ENCODE measurements around the gene GUSB.
"Not testable (repeated sequence)": the region's sequence is repeated elsewhere in the genome, so short reads cannot be mapped to it uniquely, and the experiment has no call there.

The GUSB gene

DNA sequence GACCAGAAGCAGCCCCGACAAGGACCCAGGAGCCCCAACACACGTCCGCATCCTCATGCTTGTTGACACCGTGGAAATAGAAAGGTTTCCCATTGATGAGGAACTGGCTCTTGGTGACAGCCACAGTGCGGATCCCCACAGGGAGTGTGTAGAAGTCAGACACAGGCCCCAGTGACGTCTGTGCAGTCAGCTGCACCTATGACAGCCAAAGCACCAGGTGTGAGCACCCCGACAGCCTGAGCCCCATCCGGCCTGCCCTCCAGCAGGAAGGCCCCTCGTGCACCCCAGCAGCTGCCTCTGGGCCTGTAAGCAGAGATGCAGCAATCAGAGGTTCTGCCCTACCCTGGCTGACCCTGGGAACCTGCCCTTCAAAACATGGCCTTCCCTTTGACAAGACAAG, 7.1 kb downstream of the GUSB start:
- no peak for DNase-seq

- DNase-seq: no peak
These were observed 7.7 kb downstream of the GUSB start for GRCh38 chr7:65974191-65974801.

GRCh38 chr7:65972976-65973375, 9.0 kb downstream of the GUSB start:
- no peak for DNase-seq

GRCh38 chr7:65971021-65971420, 11.0 kb downstream of the GUSB start:
- DNase-seq: no peak

DNA sequence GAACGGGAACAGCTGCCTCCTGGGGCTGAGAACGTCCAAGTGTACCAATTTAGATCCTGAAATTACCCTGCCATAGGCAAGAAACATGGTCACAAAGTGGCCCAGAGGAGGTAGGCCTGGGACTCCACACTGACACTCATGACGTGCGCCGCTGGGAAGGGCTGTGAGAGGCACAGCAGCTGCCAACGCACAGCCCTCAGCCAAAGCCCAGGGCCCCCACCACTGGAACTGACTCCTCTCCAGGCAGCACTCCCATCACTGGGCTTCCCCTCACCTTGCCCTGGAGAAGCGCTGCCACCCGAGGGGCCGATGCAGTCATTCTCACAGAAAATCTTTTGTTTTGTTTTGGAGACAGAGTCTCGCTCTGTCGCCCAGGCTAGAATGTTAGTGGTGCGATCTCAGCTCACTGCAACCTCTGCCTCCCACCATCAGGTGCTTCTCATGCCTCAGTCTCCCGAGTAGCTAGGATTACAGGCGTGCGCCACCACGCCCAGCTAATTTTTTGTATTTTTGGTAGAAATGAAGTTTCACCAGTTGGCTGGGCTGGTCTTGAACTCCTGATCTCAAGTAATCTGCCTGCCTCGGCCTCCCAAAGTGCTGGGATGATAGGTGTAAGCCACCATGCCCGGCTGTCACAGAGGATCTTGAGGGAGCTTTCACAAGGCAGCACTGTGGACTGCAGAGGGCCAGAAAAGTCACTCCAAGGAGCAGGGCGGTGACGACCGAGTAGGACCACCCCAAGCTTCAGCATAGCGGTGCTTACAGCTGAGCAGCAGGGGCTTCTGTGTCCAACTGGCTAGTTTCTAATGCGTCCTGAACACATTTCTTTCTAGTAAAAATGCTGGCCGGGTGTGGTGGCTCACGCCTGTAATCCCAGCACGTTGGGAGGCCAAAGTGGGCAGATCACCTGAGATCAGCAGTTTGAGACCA, 13.5 kb downstream of the GUSB start:
- DNase-seq: no peak

DNA sequence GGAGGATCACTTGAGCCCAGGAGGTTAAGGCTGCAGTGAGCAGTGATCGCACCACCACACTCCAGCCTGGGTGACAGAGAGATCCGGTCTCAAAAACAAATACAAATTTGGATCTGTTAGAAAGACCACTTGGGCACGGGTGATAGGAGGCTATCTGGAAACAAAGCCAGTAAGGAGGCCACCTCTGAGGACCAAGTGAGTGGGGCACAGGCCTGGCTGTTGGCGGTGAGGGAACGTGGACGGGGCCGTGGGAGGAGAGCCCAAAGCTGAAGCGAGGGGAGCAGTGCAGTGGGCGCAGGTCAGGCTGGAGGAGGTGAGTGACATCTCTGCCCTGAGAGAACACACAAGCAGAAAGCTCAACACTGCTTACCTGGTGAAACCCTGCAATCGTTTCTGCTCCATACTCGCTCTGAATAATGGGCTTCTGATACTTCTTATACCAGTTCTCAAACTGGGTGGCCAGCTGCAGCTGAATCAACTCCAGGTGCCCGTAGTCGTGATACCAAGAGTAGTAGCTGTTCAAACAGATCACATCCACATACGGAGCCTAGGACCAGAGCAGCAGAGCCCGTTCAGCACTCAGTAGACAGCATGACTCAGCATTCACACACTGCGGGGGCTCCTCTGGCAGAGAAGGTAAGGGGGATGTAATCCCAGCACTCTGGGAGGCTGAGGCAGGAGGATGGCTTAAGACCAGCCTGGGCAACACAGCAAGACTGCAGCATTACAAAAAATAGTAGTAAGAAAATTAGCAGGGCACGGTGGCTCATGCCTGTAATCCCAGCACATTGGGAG, 14.5 kb downstream of the GUSB start:
- no peak for DNase-seq

DNA sequence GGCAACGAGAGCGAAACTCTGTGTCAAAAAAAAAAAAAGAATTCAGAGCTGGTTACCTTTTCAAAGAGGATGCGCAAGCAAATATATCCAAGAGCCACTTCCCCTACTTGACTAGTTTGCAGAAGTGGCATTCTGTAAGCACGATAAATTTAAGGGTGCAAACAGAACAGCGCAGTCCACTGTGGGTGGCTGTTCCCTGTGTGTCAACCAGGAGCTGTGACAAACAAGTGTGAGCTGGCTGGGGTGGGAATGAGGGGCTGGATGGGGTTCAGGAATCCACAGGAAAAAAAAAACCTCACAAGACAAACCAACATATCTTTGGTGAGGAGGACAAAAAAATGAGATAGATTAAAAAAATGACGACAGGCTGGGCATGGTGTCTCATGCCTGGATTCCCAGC, 15.9 kb downstream of the GUSB start:
- no peak for DNase-seq

DNA sequence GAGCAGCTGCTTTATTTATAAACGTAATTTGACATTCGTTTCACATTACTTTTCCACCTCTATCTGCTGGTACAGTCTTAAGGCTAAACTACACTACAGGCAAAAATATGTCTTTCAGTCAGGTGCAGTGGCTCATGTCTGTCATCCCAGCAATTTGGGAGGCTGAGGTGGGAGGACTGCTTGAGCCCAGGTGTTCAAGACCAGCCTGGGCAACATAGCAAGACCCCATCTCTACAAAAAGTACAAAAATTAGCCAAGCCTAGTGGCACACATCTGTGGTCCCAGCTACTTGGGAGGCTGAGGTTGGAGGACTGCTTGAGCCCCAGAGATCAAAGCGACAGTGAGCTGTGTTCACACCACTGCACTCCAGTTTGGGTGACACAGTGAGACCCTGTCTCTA, 17.3 kb downstream of the GUSB start:
- not testable (repeated sequence) for DNase-seq

GRCh38 chr7:65962033-65962432, 20.0 kb downstream of the GUSB start:
- no peak for DNase-seq

- DNase-seq: no peak
These were observed 21.5 kb downstream of the GUSB start for GRCh38 chr7:65960351-65961074.

GRCh38 chr7:65955718-65956117, 26.3 kb downstream of the GUSB start:
- no peak for DNase-seq

GRCh38 chr7:65953890-65954450, 28.0 kb downstream of the GUSB start:
- DNase-seq: no peak

DNA sequence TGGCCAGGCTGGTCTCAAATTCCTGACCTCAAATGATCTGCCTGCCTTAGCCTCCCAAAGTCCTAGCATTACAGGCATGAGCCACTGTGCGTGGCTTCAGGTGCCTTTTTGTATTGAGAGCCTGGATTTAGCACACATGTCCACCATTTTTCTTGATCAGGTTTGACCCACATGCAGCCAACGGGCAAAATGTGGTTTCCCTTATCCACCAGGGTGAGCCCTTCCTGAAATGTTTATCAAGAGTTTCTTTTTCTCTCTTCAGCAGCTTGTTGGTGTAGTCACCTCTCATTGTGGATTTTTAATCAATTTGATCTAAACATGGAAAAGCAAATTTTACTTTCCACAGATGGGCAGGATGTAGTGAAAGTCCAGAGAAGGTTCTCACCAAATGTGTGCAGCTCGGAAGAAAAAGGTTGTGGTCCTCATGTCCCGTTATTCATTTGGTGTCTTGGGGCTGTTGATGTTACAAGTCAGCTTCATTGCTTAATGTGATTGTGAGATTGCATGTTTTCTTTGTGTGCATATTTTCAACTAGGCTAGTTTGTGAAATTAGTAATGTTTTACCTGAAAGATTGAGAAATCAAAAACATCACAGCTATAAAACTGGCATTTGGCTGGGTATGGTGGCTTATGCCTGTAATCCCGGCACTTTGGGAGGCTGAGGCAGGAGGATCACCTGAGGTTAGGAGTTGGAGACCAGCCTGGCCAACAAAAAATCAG, 28.9 kb downstream of the GUSB start:
- DNase-seq: no peak

GRCh38 chr7:65951837-65952578, 30.0 kb downstream of the GUSB start:
- DNase-seq: peak; percentile 58

GRCh38 chr7:65946904-65947303, 35.1 kb downstream of the GUSB start:
- DNase-seq: no peak

DNA sequence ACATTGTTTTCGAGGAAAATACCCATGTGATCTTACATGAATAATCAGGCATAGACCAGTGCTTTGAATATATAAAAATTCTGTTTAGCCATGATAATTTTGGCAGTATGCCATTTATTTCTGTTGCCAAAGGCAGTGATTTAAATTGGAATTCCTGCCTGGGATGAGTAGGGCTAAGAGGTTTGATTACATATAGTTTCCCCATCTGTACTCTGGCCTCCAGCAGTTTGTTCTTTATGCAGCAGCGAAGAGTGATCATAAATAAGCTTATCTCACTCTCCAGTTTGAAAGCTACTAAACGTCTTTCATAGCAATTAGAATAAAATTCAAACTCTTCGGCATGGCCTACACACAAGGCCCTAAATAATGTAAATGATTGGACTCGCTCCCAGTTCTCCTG, 36.2 kb downstream of the GUSB start:
- not testable (repeated sequence) for DNase-seq

- no peak for DNase-seq
These were observed 43.6 kb downstream of the GUSB start for GRCh38 chr7:65938336-65938895.

GRCh38 chr7:65937296-65937695, 44.7 kb downstream of the GUSB start:
- no peak for DNase-seq

DNA sequence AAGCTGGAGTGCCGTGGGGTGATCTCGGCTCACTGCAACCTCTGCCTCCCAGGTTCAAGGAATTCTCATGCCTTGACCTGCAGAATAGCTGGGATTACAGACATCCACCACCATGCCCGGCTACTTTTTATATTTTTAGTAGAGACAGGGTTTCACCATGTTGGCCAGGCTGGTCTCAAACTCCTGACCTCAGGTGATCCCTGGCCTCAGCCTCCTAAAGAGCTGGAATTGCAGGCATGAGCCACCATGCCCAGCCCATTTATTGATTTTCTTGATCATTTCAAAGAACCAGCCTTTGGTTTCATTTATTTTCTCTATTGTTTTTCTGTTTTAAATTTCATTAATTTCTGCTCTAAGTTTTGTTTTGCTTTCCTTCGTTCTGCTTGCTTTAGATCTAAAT, 50.3 kb downstream of the GUSB start:
- no peak for DNase-seq

Measured in NCI-H1436 (cell line).